Neuronal stem cell (in vitro differentiated cells): ENCODE results near the gene PPP1R12A.

Source experiments
- DNase-seq: peaks from one replicate; pipeline ENCODE4 v3.0.0-alpha.2; 2013; ENCODE audit warnings: low spot score
- H2AFZ ChIP-seq: one replicate; pipeline ENCODE4 v1.6.1; 2013; ENCODE audit warnings: mild to moderate bottlenecking, low read length, inconsistent platforms
- H2AK5ac ChIP-seq: 2 replicates; pipeline ENCODE4 v1.6.1; 2013; ENCODE audit warnings: low read depth, mild to moderate bottlenecking, inconsistent platforms, low read length, moderate library complexity, mixed read lengths
- H2BK120ac ChIP-seq: 2 replicates; pipeline ENCODE4 v1.6.1; 2013; ENCODE audit warnings: low read depth, mild to moderate bottlenecking, inconsistent platforms, low read length, moderate library complexity, mixed read lengths
- H2BK12ac ChIP-seq: one replicate; pipeline ENCODE4 v1.6.1; 2013; ENCODE audit warnings: low read length, inconsistent platforms
- H2BK15ac ChIP-seq: 2 replicates; pipeline ENCODE4 v1.6.1; 2013; ENCODE audit warnings: mild to moderate bottlenecking, low read length, inconsistent platforms, mixed read lengths
- H2BK5ac ChIP-seq: one replicate; pipeline ENCODE4 v1.6.1; 2013; ENCODE audit warnings: inconsistent platforms, mild to moderate bottlenecking, low read length, moderate library complexity
- H3K14ac ChIP-seq: one replicate; pipeline ENCODE4 v1.6.1; 2013; ENCODE audit warnings: low read length, inconsistent platforms
- H3K18ac ChIP-seq: 2 replicates; pipeline ENCODE4 v1.6.1; 2013; ENCODE audit warnings: low read length, inconsistent platforms
- H3K23ac ChIP-seq: 2 replicates; pipeline ENCODE4 v1.6.1; 2013; ENCODE audit warnings: low read depth, mild to moderate bottlenecking, mixed read lengths, low read length, inconsistent platforms; ENCODE audit not compliant: poor library complexity
- H3K27ac ChIP-seq: replicated peaks from 3 replicates; pipeline ENCODE4 v1.5.1; 2013; ENCODE audit warnings: low read length, inconsistent platforms
- H3K27me3 ChIP-seq, 3 experiments: 2 replicates each; pipeline ENCODE4 v1.6.1; 2013; ENCODE audit warnings: low read length in 3 of 3, mild to moderate bottlenecking in 2 of 3, inconsistent platforms in 1 of 3, low read depth in 1 of 3, mixed read lengths in 1 of 3, moderate library complexity in 1 of 3; ENCODE audit not compliant: control insufficient read depth in 3 of 3, insufficient read depth in 3 of 3
- H3K36me3 ChIP-seq, 2 donors: replicated peaks in 1 of 2; 2 replicates each; pipeline ENCODE4 v1.6.1; 2013; ENCODE audit warnings: low read length in 2 of 2; ENCODE audit not compliant: control insufficient read depth in 2 of 2, insufficient read depth in 2 of 2
- H3K4ac ChIP-seq: 2 replicates; pipeline ENCODE4 v1.6.1; 2013; ENCODE audit warnings: inconsistent platforms, mild to moderate bottlenecking, low read length, moderate library complexity
- H3K4me1 ChIP-seq, 2 donors: 1 replicate in 1 of 2; 2 replicates in 1 of 2; pipeline ENCODE4 v1.6.1; 2013; ENCODE audit warnings: low read length in 2 of 2, low read depth in 1 of 2; ENCODE audit not compliant: control insufficient read depth in 2 of 2, insufficient read depth in 1 of 2
- H3K4me2 ChIP-seq: one replicate; pipeline ENCODE4 v1.6.1; 2013; ENCODE audit warnings: mild to moderate bottlenecking, low read length, inconsistent platforms; ENCODE audit not compliant: insufficient read depth, poor library complexity, severe bottlenecking
- H3K4me3 ChIP-seq, 2 donors: 2 replicates each; pipeline ENCODE4 v1.5.1; 2013; ENCODE audit warnings: low read length in 2 of 2, mild to moderate bottlenecking in 2 of 2, inconsistent platforms in 1 of 2, moderate library complexity in 1 of 2
- H3K79me1 ChIP-seq: one replicate; pipeline ENCODE4 v1.6.1; 2013; ENCODE audit warnings: low read depth, mild to moderate bottlenecking, inconsistent platforms, low read length, moderate library complexity
- H3K9ac ChIP-seq: one replicate; pipeline ENCODE4 v1.6.1; 2013; ENCODE audit warnings: mild to moderate bottlenecking, low read depth, low read length, inconsistent platforms; ENCODE audit not compliant: poor library complexity
- H3K9me3 ChIP-seq, 2 donors: replicated peaks in 1 of 2; 2 replicates each; pipeline versions ENCODE3 to v1.6.1; 2013; ENCODE audit warnings: low read length in 2 of 2, mild to moderate bottlenecking in 2 of 2, inconsistent platforms in 1 of 2, low read depth in 1 of 2, mixed read lengths in 1 of 2, moderate library complexity in 1 of 2; ENCODE audit not compliant: control insufficient read depth in 2 of 2, insufficient read depth in 1 of 2
- H4K8ac ChIP-seq: one replicate; pipeline ENCODE4 v1.6.1; 2013; ENCODE audit warnings: low read depth, mild to moderate bottlenecking, inconsistent platforms, low read length, moderate library complexity
- H4K91ac ChIP-seq: one replicate; pipeline ENCODE4 v1.6.1; 2013; ENCODE audit warnings: low read length, low read depth, mild to moderate bottlenecking, inconsistent platforms; ENCODE audit not compliant: poor library complexity
- WGBS, 2 donors: extraction: QIAGEN DNeasy Blood & Tissue Kit; methylation state at CpG; one replicate each; pipeline ENCODE4 v1.1.7; 2013; ENCODE audit warnings: missing lambda C conversion rate in 2 of 2, mixed read lengths in 1 of 2; ENCODE audit not compliant: insufficient read length in 2 of 2, insufficient replicate concordance in 1 of 2; ENCODE audit errors: extremely low coverage in 2 of 2; 5-methylcytosine and 5-hydroxymethylcytosine counted together

PPP1R12A gene

DNA sequence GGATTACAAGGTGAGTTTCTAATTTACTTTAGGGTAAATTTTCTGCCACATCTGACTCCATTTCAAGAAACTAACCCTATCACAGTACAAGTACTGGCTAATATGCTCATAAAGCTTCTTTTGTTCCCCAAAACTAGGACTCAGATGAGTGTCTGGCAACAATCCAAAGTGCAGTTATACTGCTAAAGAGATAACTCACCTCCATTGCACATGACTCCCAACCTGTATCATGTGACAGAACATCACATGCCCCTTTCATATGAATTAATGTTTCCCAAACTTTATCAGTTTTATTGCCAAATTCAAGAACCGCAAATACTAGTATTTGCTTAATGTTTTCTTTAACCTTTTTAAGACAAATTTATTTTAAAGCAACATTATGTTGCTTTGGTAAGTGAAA lies 3.9 kb upstream of the PPP1R12A start:
- H2AFZ ChIP-seq: no peak overlapping the region
- H4K8ac ChIP-seq: no peak overlapping the region
- no peak overlapping the region for H3K14ac ChIP-seq
- H3K27me3 ChIP-seq: no peaks in the 10 kb centered on the region
- no peak overlapping the region for H2BK12ac ChIP-seq
- H3K23ac ChIP-seq: no peak overlapping the region
- no peak overlapping the region for H2AK5ac ChIP-seq
- no peak overlapping the region for H2BK15ac ChIP-seq
- peaks cover 0 to 4% of the 10 kb centered on the region in 2 donors for H3K4me1 ChIP-seq
- no peak overlapping the region for H2BK5ac ChIP-seq
- H3K9ac ChIP-seq: no peak overlapping the region
- H3K4me3 ChIP-seq: no peak overlapping the region
- H4K91ac ChIP-seq: no peak overlapping the region
- no peaks in the 10 kb centered on the region for H3K36me3 ChIP-seq
- no peak overlapping the region for H3K18ac ChIP-seq
- no peak overlapping the region for H3K27ac ChIP-seq
- H3K4me2 ChIP-seq: no peak overlapping the region
- no peak for DNase-seq
- H2BK120ac ChIP-seq: no peak overlapping the region
- no peaks in the 10 kb centered on the region for H3K9me3 ChIP-seq
- peaks cover 3% of the 10 kb centered on the region for H3K79me1 ChIP-seq
- WGBS, 2 donors: no CpG with 5 or more reads among the region's 1 CpG
- no peak overlapping the region for H3K4ac ChIP-seq

DNA sequence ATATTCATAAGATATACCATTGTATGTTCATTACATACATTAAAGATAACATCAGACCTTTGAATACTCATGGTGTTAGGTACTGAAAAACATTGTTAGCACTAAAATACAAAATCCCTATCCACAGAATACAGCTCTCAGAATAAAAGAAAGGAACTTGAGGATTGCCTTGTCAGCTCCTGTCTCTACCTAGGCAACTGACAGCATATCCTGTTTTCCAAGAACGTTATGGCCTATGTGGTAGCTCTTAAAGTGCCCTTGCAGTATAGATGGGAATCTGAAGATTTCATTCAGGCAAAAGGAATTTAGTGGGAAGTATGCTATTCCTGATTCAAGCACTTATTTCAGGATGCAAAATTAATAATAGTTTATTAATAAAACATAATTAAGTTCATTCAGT lies 1.8 kb upstream of the PPP1R12A start:
- H3K27ac ChIP-seq: no peak overlapping the region

DNA sequence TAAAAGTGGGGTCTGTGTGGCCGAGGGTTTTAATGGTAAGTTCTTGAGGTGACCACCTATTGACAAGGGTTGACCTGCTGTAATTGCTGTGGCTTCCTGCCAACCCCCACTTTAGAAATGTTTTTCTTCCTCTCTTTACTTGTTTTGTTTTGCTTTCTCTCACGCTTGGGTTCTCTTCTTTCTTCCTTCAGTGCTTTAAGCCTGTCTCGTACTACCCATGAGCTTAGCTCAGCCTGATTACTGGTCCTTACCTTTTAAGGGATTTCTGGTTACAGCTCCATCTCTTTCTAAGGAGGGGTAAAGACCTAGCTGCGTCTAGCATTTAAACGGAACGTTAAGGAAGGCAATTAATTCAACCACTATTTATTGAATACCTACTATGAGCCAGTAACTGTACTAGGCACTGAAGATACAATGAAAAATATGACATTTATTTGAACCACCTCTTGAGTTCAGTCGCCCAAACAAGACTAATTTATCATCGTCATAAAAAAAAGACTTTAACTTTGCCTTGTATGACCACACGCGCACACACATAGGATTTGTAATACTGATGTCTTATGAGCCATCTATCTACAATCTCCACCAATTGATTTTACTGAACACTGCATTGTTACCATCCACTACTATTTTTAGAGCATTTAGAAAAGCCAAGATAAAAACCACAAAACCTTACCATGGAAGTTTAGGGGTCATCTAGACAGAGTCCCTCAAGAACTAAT lies 888 bp upstream of the PPP1R12A start:
- peak overlapping the region; percentile 55 for H3K4me2 ChIP-seq
- no peak overlapping the region for H3K4ac ChIP-seq
- H2BK12ac ChIP-seq: no peak overlapping the region
- no CpG with 5 or more reads among the region's 10 CpGs for WGBS, 2 donors
- H3K27me3 ChIP-seq: no peaks in the 10 kb centered on the region
- no peaks in the 10 kb centered on the region for H3K9me3 ChIP-seq
- H3K23ac ChIP-seq: no peak overlapping the region
- peaks cover 3% of the 10 kb centered on the region for H3K79me1 ChIP-seq
- peaks cover 0 to 1% of the 10 kb centered on the region in 2 donors for H3K36me3 ChIP-seq
- H2AK5ac ChIP-seq: no peak overlapping the region
- no peak overlapping the region for H2BK15ac ChIP-seq
- no peak overlapping the region for H3K14ac ChIP-seq
- H3K4me1 ChIP-seq: peaks cover 0 to 11% of the 10 kb centered on the region in 2 donors
- peak overlapping the region; percentile 95 for H2AFZ ChIP-seq
- peak overlapping the region; percentile 82 to 97 for H3K4me3 ChIP-seq
- H3K9ac ChIP-seq: no peak overlapping the region
- H4K91ac ChIP-seq: no peak overlapping the region
- no peak overlapping the region for H4K8ac ChIP-seq
- peak; percentile 35 for DNase-seq
- no peak overlapping the region for H2BK5ac ChIP-seq
- no peak overlapping the region for H3K18ac ChIP-seq
- no peak overlapping the region for H2BK120ac ChIP-seq
- peak overlapping the region; percentile 87 for H3K27ac ChIP-seq

More for the DNA sequence above, 1.8 kb upstream of the PPP1R12A start:
- Histone ChIP-seq H2AFZ (no peak overlapping the region), H3K9ac (no peak overlapping the region), H3K79me1 (peaks cover 3% of the 10 kb centered on the region), H3K4me3 (no peak overlapping the region), H3K14ac (no peak overlapping the region), H2BK12ac (no peak overlapping the region), H3K36me3 (no peaks in the 10 kb centered on the region), H2BK15ac (no peak overlapping the region), H3K9me3 (no peaks in the 10 kb centered on the region), H4K8ac (no peak overlapping the region), H3K18ac (no peak overlapping the region), H3K4me2 (no peak overlapping the region), H3K27me3 (no peaks in the 10 kb centered on the region), H2BK5ac (no peak overlapping the region), H4K91ac (no peak overlapping the region), H3K4ac (no peak overlapping the region), H3K4me1 (peaks cover 0 to 9% of the 10 kb centered on the region in 2 donors), H3K23ac (no peak overlapping the region), H2AK5ac (no peak overlapping the region), H2BK120ac (no peak overlapping the region)
- no CpG with 5 or more reads among the region's 1 CpG for WGBS, 2 donors
- no peak for DNase-seq

DNA sequence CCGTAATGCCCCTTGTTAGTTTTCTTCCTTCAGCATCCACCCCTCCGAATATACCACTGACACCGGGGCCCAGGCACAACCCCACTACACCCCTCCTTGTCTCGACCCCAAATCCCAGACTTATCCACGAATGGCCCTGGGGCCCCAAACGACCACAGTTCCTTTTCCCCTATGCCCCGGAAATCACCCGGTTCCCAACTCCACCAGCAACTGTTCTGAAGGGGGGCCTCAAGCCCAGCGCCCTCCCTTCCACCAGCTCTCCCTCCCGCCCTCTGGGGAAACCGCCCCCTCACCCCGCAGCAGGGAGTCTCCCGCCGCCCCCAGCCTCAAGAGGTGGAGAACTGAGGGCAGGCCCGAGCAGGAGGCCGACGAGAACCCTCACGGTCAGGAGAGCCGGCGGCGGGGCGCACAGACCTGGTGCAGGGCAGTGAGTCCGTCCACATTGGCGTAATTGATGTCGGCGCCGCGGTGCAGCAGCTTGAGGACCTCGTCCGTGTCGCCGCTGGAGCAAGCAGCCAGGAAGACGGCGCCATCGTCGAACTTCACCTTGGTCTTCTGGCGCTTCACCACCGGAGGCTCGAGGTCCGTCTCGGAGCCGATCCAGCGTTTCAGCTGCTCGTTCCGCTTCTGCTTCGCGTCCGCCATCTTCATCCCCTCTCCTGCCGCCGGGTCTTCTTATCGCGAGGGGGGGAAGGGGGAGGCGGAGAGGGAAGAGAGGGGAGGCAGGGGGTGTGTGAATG lies 446 bp downstream of the PPP1R12A start:
- Histone ChIP-seq H3K27me3 (no peaks in the 10 kb centered on the region), H2BK5ac (peak overlapping the region; percentile 95), H4K91ac (peak overlapping the region; percentile 72), H3K4me1 (peaks cover 0 to 11% of the 10 kb centered on the region in 2 donors), H3K14ac (peak overlapping the region; percentile 100), H2AFZ (peak overlapping the region; percentile 90), H2AK5ac (peak overlapping the region; percentile 99), H3K9me3 (no peaks in the 10 kb centered on the region), H2BK12ac (peak overlapping the region; percentile 73), H2BK120ac (peak overlapping the region; percentile 87), H2BK15ac (peak overlapping the region; percentile 100), H3K23ac (peak overlapping the region; percentile 100), H3K27ac (peak overlapping the region; percentile 99), H3K36me3 (peaks cover 0 to 9% of the 10 kb centered on the region in 2 donors), H4K8ac (no peak overlapping the region), H3K9ac (peak overlapping the region; percentile 100), H3K79me1 (peaks cover 3% of the 10 kb centered on the region), H3K4ac (peak overlapping the region; percentile 37), H3K4me2 (peak overlapping the region; percentile 58), H3K4me3 (peak overlapping the region; percentile 94 to 97), H3K18ac (peak overlapping the region; percentile 100)
- no peak for DNase-seq
- no CpG with 5 or more reads among the region's 53 CpGs for WGBS, 2 donors
